GM21619 (cell line): ENCODE data around the gene C12orf57.

ENCODE experiments used
- ATAC-seq: cut with Tn5 transposase; IDR thresholded peaks from one replicate; pipeline ENCODE4 v1.9.1; 2021; ENCODE audit not compliant: unreplicated experiment

C12orf57 gene

GRCh38 chr12:6917491-6918231, 26.2 kb upstream of the C12orf57 start:
- no peak for ATAC-seq

GRCh38 chr12:6919588-6919987, 24.2 kb upstream of the C12orf57 start:
- ATAC-seq, result no peak

- ATAC-seq, result no peak
Observed at GRCh38 chr12:6921539-6921938, 22.3 kb upstream of the C12orf57 start.

GRCh38 chr12:6921996-6922946, 21.6 kb upstream of the C12orf57 start:
- ATAC-seq, result no peak

- ATAC-seq, result no peak
Observed at GRCh38 chr12:6923003-6923732, 20.7 kb upstream of the C12orf57 start.

GRCh38 chr12:6923851-6924250, 20.0 kb upstream of the C12orf57 start:
- ATAC-seq, result no peak

GRCh38 chr12:6925239-6925539, 18.6 kb upstream of the C12orf57 start:
- ATAC-seq, result no peak

GRCh38 chr12:6925540-6926279, 18.1 kb upstream of the C12orf57 start:
- no peak for ATAC-seq

- ATAC-seq, result no peak
Observed at GRCh38 chr12:6927379-6928021, 16.3 kb upstream of the C12orf57 start, which contains the start of gene ATN1. Gene ATN1, plus strand, starts transcription at chr12:6927959. Its CDS starts 6,043 bp downstream, at chr12:6934002.

- ATAC-seq, result no peak
Observed at GRCh38 chr12:6928022-6928702, 15.7 kb upstream of the C12orf57 start.

- no peak for ATAC-seq
Observed at GRCh38 chr12:6928703-6929407, 15.0 kb upstream of the C12orf57 start.

- ATAC-seq, result no peak
Observed at GRCh38 chr12:6929466-6930452, 14.1 kb upstream of the C12orf57 start.

- ATAC-seq, result no peak
Observed at GRCh38 chr12:6932766-6933165, 11.1 kb upstream of the C12orf57 start.

GRCh38 chr12:6934110-6934509, 9.7 kb upstream of the C12orf57 start:
- no peak for ATAC-seq

GRCh38 chr12:6935371-6936193, 8.2 kb upstream of the C12orf57 start:
- ATAC-seq, result no peak

- no peak for ATAC-seq
Observed at GRCh38 chr12:6936194-6936635, 7.6 kb upstream of the C12orf57 start.
